GM03348 (cell line): ENCODE data around the gene TRMU.

Source experiments
- DNase-seq: peaks from one replicate; pipeline ENCODE4 v3.0.0; 2012; ENCODE audit warnings: low spot score

TRMU gene

GRCh38 chr22:46336119-46337078 is 885 bp downstream of the TRMU start:
- DNase-seq: peak; percentile 56

- DNase-seq: no peak
Observed at GRCh38 chr22:46337870-46338269, 2.4 kb downstream of the TRMU start.

GRCh38 chr22:46338636-46339035 is 3.1 kb downstream of the TRMU start:
- DNase-seq: no peak

- no peak for DNase-seq
Observed at GRCh38 chr22:46339956-46340355, 4.4 kb downstream of the TRMU start.

GRCh38 chr22:46340676-46341075 is 5.2 kb downstream of the TRMU start:
- DNase-seq: no peak

GRCh38 chr22:46346680-46347405 is 11.3 kb downstream of the TRMU start:
- no peak for DNase-seq

GRCh38 chr22:46347646-46348045 is 12.1 kb downstream of the TRMU start:
- DNase-seq: no peak

- no peak for DNase-seq
Observed at GRCh38 chr22:46348099-46348695, 12.7 kb downstream of the TRMU start.

GRCh38 chr22:46349238-46349637 is 13.7 kb downstream of the TRMU start:
- DNase-seq: no peak

- DNase-seq: no peak
Observed at GRCh38 chr22:46349681-46350080, 14.2 kb downstream of the TRMU start.

- no peak for DNase-seq
Observed at GRCh38 chr22:46350121-46350520, 14.6 kb downstream of the TRMU start.

- no peak for DNase-seq
Observed at GRCh38 chr22:46350646-46351045, 15.1 kb downstream of the TRMU start.

- no peak for DNase-seq
Observed at GRCh38 chr22:46351131-46351735, 15.7 kb downstream of the TRMU start.

- DNase-seq: no peak
Observed at GRCh38 chr22:46351767-46352166, 16.3 kb downstream of the TRMU start.

GRCh38 chr22:46352276-46352675 is 16.8 kb downstream of the TRMU start:
- no peak for DNase-seq

GRCh38 chr22:46352691-46353386 is 17.3 kb downstream of the TRMU start:
- no peak for DNase-seq

- DNase-seq: no peak
Observed at GRCh38 chr22:46353483-46354105, 18.1 kb downstream of the TRMU start.

GRCh38 chr22:46354176-46354992 is 18.9 kb downstream of the TRMU start:
- DNase-seq: no peak

GRCh38 chr22:46354993-46355305 is 19.4 kb downstream of the TRMU start:
- DNase-seq: no peak

GRCh38 chr22:46355369-46355995 is 20.0 kb downstream of the TRMU start:
- DNase-seq: peak; percentile 89
